ENCODE data around the gene ZNF878.

ZNF878 gene

GRCh38 chr19:12034620-12035019 is 18.1 kb downstream of the ZNF878 start:
- ATAC-seq: peak; percentile 22; the same call in 1 of the 3 replicates
- TF ChIP-seq PPARA (CRISPR knock-in tag; IDR thresholded peaks at IDR 0.05; ENCODE audit: borderline replicate concordance) (no peak), ZNF8 (CRISPR knock-in tag; IDR thresholded peaks at IDR 0.05) (no peak), ZC3H10 (CRISPR knock-in tag; IDR thresholded peaks at IDR 0.05) (no peak), ARNTL (CRISPR knock-in tag; IDR thresholded peaks at IDR 0.05; ENCODE audit: borderline replicate concordance, low read depth) (no peak), GLIS3 (CRISPR knock-in tag; IDR thresholded peaks at IDR 0.05) (no peak)

- TF ChIP-seq TOX (CRISPR knock-in tag; IDR thresholded peaks at IDR 0.05; ENCODE audit: borderline replicate concordance): no peak
- no peak for TF ChIP-seq GLIS3 (CRISPR knock-in tag; IDR thresholded peaks at IDR 0.05)
- TF ChIP-seq CREB5 (CRISPR knock-in tag; IDR thresholded peaks at IDR 0.05; ENCODE audit: low read depth): no peak
- no peak for TF ChIP-seq RARB (CRISPR knock-in tag; IDR thresholded peaks at IDR 0.05)
- no peak for TF ChIP-seq TSHZ2 (CRISPR knock-in tag; IDR thresholded peaks at IDR 0.05)
Measured at GRCh38 chr19:12034198-12034597, 18.6 kb downstream of the ZNF878 start.

GRCh38 chr19:12015753-12016116 is 37.0 kb downstream of the ZNF878 start:
- ATAC-seq: no peak
- no peak for TF ChIP-seq ZNF565 (CRISPR knock-in tag; conservative IDR thresholded peaks at IDR 0.05; ENCODE audit: low read depth)
- no peak for TF ChIP-seq GLIS3 (CRISPR knock-in tag; IDR thresholded peaks at IDR 0.05)
- no peak for TF ChIP-seq OSR1 (CRISPR knock-in tag; IDR thresholded peaks at IDR 0.05)
- TF ChIP-seq ESRRG (CRISPR knock-in tag; IDR thresholded peaks at IDR 0.05): no peak
- TF ChIP-seq POU6F1 (CRISPR knock-in tag; IDR thresholded peaks at IDR 0.05; ENCODE audit: borderline replicate concordance, low read depth): no peak
- TF ChIP-seq PATZ1 (CRISPR knock-in tag; IDR thresholded peaks at IDR 0.05; ENCODE audit: borderline replicate concordance): no peak
- TF ChIP-seq ISL1 (CRISPR knock-in tag; IDR thresholded peaks at IDR 0.05): no peak
- TF ChIP-seq ZFP30 (CRISPR knock-in tag; IDR thresholded peaks at IDR 0.05): no peak
- no peak for TF ChIP-seq CSDC2 (CRISPR knock-in tag; IDR thresholded peaks at IDR 0.05)
- no peak for TF ChIP-seq BACH2 (CRISPR knock-in tag; IDR thresholded peaks at IDR 0.05; ENCODE audit: borderline replicate concordance)

More at GRCh38 chr19:12034198-12034597, 18.6 kb downstream of the ZNF878 start:
- no peak for ATAC-seq

- ATAC-seq: no peak
- TF ChIP-seq ZNF70 (CRISPR knock-in tag; IDR thresholded peaks at IDR 0.05): no peak
- no peak for TF ChIP-seq PPARA (CRISPR knock-in tag; IDR thresholded peaks at IDR 0.05; ENCODE audit: borderline replicate concordance)
- TF ChIP-seq PATZ1 (CRISPR knock-in tag; IDR thresholded peaks at IDR 0.05; ENCODE audit: borderline replicate concordance): no peak
- TF ChIP-seq ZC3H10 (CRISPR knock-in tag; IDR thresholded peaks at IDR 0.05): no peak
- TF ChIP-seq OSR1 (CRISPR knock-in tag; IDR thresholded peaks at IDR 0.05): no peak
- no peak for TF ChIP-seq TOX (CRISPR knock-in tag; IDR thresholded peaks at IDR 0.05; ENCODE audit: borderline replicate concordance)
- TF ChIP-seq CREB5 (CRISPR knock-in tag; IDR thresholded peaks at IDR 0.05; ENCODE audit: low read depth): no peak
- TF ChIP-seq GLIS3 (CRISPR knock-in tag; IDR thresholded peaks at IDR 0.05): no peak
- no peak for TF ChIP-seq ZNF8 (CRISPR knock-in tag; IDR thresholded peaks at IDR 0.05)
- TF ChIP-seq ARNTL (CRISPR knock-in tag; IDR thresholded peaks at IDR 0.05; ENCODE audit: borderline replicate concordance, low read depth): no peak
- no peak for TF ChIP-seq ESRRG (CRISPR knock-in tag; IDR thresholded peaks at IDR 0.05)
- TF ChIP-seq TSHZ2 (CRISPR knock-in tag; IDR thresholded peaks at IDR 0.05): no peak
Measured at GRCh38 chr19:12015015-12015752, 37.6 kb downstream of the ZNF878 start.

Data from SK-N-SH treated with all-trans-retinoic acid at 6 μM for 48 hours (cell line).